GM18499 (cell line): Measurements from ENCODE around the gene CR1.
"Not testable (repeated sequence)": the region's sequence is repeated elsewhere in the genome, so short reads cannot be mapped to it uniquely, and the experiment has no call there.

ENCODE experiments used
- ATAC-seq: cut with Tn5 transposase; IDR thresholded peaks from one replicate; pipeline ENCODE4 v1.9.1; 2021; ENCODE audit warnings: moderate number of reproducible peaks; ENCODE audit not compliant: insufficient read depth, unreplicated experiment

Gene CR1

GRCh38 chr1:207635569-207636186 is 139.7 kb downstream of the CR1 start:
- ATAC-seq: not testable (repeated sequence)

- ATAC-seq: not testable (repeated sequence)
Observed at GRCh38 chr1:207638487-207639145, 142.7 kb downstream of the CR1 start.

DNA sequence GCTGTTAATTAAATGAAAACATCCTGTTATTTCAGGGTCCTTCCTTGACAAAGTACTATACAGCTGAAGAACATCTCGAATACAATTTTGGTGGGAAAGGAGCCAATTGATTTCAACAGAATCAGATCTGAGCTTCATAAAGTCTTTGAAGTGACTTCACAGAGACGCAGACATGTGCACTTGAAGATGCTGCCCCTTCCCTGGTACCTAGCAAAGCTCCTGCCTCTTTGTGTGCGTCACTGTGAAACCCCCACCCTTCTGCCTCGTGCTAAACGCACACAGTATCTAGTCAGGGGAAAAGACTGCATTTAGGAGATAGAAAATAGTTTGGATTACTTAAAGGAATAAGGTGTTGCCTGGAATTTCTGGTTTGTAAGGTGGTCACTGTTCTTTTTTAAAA is 143.4 kb downstream of the CR1 start:
- not testable (repeated sequence) for ATAC-seq

DNA sequence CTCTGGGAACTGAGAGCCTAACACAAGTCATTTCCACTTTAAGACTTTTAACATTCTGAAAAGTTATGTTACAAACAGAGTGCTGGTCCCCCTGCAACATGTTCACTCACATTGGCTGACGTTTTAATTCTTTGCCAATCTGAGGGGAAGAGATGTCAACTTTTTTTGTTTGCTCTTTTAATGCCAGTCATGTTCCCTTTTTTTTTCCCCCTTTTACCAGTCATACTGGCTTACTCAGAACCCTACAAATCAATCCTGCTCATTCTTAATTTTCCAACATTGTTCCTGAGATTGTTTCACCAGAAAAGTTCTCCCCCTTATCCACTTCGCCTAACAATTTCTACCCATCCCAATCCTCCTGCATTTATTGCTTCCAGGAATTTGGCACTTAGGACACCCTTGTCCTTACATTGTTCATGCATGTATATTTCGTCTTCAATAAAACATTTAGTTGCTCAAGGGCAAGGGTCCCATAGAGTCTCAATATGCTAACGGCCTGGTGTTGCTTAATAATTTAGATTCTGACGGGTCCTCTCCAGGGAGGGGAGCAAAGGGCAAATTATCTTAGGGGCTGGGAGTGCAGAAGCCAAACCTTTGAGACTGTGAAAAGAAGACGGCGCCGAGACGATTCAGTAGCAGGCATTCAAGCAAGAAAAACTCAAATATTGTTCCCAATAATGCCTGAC is 148.4 kb downstream of the CR1 start:
- no peak for ATAC-seq

DNA sequence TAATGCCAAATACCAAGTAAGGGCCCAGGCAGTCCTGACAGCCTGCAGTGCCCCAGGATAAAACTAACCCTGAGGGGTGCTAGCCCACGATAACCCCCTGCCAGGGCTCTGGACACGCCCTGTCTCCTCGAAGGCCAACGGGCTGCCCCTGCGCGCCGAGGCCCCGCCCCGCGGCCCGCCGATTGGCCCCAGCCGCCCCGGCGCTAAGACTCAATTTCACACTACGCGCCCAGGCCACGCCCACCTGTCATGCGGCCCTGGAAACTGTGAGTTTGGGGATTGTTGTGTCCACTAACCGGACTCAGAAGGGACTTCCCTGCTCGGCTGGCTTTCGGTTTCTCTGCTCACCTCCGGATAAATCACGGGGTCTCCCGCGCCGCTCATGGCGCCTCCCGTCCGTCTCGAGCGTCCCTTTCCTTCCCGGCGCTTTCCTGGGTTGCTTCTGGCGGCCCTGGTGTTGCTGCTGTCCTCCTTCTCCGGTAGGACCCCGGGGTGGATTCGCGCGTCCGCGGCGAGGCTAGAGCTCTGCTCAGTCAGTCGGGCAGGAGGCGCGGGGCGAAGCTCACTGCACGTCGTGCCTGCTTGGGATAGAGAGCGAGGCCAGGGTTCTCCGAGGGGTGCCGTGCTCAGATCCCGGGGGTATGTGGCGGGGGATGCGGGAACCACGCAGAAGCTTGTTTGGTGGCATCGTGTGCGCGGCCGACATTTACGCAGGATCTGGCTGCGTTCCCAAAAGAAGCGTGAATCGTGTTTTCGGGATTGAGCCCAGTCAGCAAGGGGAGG is 149.1 kb downstream of the CR1 start, which contains the start of gene CR1L:
Gene CR1L (plus strand): TSS at position 282 of the 783 bp plus-strand sequence. CDS start 101 bp downstream, at position 383.
- ATAC-seq: no peak

GRCh38 chr1:207645635-207646081 is 149.7 kb downstream of the CR1 start:
- ATAC-seq: no peak

DNA sequence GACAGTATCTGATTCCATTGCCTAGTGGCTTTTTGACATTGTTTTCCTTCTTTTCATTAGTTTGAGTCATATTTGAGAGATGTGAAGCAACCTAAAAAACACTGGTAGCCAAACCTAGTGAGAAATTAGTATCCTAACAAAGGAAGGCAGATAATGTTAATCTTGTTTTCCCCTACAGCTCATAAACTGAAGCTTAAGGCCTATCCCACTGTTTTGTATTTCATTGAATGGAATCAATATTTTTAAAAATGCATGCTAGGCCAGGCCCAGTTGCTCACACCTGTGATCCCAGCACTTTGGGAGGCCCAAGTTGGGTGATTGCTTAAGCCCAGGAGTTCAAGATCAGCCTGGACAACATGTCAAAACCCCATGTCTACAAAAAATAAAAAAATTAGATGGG is 150.2 kb downstream of the CR1 start:
- ATAC-seq: no peak

- ATAC-seq: no peak
Observed at GRCh38 chr1:207646944-207647579, 151.1 kb downstream of the CR1 start.

GRCh38 chr1:207647671-207648333 is 151.8 kb downstream of the CR1 start:
- no peak for ATAC-seq

DNA sequence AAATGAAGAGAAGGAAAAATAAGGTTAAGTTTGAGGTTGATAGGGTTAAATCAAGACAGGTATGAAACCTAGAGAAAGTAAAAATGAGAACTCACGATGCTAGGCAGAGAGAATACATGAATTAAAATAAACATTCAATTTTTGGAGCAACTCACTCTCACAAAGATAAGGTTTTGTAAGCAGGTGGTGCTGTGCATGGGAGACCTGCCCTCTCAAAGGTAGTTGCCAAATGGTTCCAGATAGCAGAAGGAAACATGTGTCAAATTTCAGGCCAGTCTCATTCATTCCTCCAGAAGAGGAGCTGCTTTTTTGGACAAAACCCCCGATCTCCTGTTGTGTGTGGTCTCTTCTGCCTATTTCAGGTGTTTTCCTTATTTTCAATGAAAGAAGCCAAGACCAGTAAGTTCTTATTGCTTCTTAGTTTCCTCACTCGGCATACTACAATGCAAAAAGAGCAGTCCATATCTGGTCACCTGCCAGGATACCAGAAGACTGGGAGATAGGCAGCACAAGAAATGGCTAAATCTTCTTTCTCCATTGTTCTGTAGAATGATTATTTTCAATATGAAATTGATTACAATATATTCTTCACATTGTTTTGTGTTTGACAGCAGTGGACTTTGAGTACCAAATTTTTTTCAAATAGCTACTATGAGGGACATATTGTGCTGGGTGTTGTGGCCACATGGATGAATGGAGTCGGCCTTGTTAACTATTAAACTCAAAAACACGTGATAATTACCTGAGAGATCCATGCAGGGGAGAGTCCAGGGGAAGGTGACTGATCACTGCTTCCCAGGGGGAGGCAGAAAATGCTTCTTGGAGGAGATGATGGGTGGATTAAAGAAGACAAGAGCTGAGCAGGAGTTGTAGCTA is 152.6 kb downstream of the CR1 start:
- no peak for ATAC-seq

DNA sequence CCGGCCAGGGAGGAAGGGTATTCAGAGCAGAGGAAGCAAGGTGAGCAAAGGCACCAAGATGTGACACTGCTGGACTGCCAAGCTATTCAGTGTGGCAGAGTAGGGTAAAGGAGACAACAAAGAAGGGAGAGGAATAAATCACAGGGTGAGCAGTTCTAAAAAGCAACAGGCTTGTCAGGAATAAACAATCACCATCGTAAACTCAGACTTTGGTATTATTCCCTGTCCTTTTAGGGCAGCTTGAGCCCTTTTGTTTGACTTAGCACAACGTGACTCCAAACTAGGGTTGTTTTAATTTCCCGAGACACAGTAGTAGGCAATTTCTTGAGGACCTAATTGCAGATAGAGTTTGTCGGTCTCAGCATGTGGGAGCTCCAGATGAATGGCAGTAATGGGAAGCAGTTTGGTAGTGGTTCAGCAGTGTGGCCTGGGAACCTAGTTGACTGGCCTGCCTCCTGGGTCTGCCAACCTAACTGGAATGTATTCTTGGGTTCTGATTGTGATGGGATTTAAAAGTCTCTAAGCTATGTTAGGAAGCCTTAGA is 153.3 kb downstream of the CR1 start:
- no peak for ATAC-seq

GRCh38 chr1:207649865-207650580 is 154.1 kb downstream of the CR1 start:
- ATAC-seq: no peak

DNA sequence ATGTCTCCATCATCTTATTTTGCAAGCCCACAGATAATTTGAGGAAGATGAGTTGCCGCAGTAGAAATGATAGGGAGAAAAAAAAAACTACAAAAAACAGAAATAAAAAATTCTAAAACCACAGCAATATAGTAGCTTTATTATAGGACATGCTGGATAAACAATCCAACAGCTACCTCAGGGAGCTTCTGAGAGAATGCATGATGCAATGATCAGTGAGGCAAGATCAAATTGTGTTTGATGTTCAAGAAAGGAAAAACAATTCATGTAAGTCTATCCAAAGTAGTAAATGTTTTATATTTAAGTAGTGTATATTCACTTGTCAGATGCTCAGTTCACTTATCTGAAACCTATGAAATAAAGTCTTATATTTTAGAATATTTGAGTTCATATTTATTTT is 155.6 kb downstream of the CR1 start:
- no peak for ATAC-seq

DNA sequence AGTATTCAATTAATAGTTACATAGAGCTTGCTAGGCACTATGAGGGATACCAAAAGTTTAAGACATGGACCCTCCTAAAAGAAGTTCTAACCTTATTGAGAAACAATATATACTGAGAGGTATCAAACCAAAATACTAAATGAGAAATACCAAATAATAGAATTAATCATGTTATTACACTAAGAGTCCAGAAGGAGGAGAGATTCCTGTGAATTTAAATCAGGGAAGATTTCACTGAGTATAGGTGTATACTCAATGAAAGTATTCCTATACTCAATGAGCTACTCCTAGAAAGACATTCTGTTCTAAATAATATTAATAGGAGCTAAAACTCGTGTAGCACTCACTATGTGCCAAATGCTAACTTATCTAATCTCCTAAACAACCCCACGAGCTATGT is 158.4 kb downstream of the CR1 start:
- ATAC-seq: no peak

DNA sequence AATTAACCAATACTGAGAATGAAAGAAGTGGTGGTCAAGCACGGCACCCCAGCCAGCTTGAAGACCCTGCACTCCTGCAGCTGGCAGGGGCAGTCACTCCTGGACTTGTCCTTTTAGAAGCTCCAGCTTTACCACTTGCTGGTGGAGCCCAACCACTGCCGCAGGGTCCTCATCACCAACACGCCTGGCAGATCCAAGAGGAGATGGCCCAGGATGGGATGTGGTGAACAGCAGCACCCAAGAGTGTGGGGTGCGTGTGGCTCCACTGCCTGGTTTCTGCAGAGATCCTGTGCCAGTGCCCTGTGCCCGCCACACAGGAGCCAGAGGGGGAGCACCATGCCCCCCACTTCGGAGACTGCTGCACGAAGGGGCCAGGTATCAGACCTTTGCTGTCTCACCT is 162.5 kb downstream of the CR1 start:
- no peak for ATAC-seq

- no peak for ATAC-seq
Observed at GRCh38 chr1:207658904-207659485, 163.0 kb downstream of the CR1 start.

- no peak for ATAC-seq
Observed at GRCh38 chr1:207659545-207660153, 163.7 kb downstream of the CR1 start.
